HG02840 (cell line): ENCODE data around the gene RASGRF2.

ENCODE experiments used
- ATAC-seq: cut with Tn5 transposase; IDR thresholded peaks from one replicate; pipeline ENCODE4 v1.9.1; 2021; ENCODE audit warnings: mild to moderate bottlenecking, moderate library complexity, moderate number of reproducible peaks; ENCODE audit not compliant: unreplicated experiment, low FRiP score

The RASGRF2 gene

GRCh38 chr5:80959768-80960442 is at the start of gene RASGRF2:
Gene RASGRF2 (plus strand): TSS chr5:80960363. CDS start chr5:80960739, 376 bp downstream.
- ATAC-seq: no peak

DNA sequence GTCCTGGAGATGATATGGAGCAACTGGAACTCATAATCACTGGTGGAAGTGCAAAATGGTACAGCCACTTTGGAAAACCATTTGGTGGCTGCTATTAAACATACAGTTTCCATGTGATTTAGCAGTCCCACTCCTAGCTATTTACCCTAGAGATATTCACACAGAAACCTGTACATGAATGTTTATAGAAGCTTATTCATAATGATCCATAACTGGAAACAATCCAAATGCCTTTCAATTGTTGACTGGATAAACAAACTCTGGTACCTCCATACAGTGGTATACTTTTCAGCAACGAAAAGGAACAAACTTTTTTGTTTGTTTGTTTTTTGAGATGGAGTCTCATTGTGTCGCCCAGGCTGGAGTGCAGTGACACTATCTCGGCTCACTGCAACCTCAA is 47.7 kb upstream of the RASGRF2 start:
- ATAC-seq: no peak

- ATAC-seq: no peak
These were observed 44.4 kb upstream of the RASGRF2 start for GRCh38 chr5:80915716-80916115.

GRCh38 chr5:80916676-80917075 is 43.5 kb upstream of the RASGRF2 start:
- no peak for ATAC-seq

DNA sequence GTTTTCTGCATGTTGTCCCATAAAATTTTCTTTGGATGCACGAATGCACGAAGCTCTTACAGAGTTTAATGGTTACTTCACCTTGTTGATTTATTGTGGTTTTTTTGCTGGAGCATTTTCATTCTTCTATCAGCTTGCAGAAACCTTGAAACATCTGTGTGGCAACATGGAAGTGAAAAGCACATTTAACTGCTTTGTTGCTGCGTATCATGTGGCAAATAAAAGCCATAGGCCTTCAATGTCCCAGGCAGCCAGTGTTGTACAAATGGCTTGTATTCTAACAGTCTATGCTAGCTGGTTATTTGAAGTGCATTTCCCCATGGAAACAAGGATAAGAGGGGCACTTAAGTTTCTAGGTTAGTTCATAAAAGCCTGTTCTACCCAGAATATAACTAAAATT is 42.5 kb upstream of the RASGRF2 start:
- no peak for ATAC-seq

- no peak for ATAC-seq
These were observed 40.4 kb upstream of the RASGRF2 start for GRCh38 chr5:80919678-80920196.

- no peak for ATAC-seq
These were observed 39.8 kb upstream of the RASGRF2 start for GRCh38 chr5:80920333-80920732.

DNA sequence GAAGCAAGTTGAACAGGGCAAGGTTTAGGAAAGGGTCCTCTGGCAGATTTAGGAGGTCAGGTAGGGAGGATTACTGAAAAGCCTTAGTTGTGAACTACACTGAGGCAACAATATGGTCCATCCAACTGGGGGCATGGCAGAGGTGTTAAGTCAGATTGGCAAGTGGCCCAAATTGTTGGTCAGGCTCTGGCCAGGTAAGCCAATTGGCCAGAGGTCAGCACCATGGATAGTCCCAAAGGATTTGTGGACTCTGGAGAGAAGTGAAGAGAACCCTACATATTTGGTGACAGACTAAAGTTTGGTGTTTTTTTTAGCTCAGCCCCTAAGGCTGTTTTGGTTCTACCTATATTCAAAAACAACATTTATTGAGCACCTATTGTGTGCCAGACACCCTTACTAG is 39.1 kb upstream of the RASGRF2 start:
- no peak for ATAC-seq

GRCh38 chr5:80925931-80926330 is 34.2 kb upstream of the RASGRF2 start:
- no peak for ATAC-seq

GRCh38 chr5:80926536-80926935 is 33.6 kb upstream of the RASGRF2 start:
- ATAC-seq: no peak

GRCh38 chr5:80926979-80927656 is 33.0 kb upstream of the RASGRF2 start:
- ATAC-seq: no peak

- ATAC-seq: no peak
These were observed 32.1 kb upstream of the RASGRF2 start for GRCh38 chr5:80928073-80928472.

DNA sequence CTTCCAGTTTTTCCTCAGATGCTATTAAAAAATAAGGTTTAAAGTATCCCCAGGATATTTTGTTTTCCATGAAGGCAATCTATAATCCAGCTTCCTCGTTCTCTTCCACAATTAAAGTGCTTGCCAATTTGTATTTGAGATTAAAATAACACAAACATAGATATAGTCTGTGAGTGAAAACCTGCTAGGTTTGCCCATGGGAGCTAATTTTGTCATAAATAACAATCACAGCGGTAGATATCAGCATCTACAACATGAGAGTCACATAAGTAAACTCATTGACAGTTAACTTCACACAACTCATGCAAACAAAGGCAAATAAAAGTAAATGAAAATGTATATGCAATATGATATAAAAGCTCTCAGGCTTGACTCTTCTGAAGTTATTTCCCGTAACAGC is 29.2 kb upstream of the RASGRF2 start:
- ATAC-seq: no peak

DNA sequence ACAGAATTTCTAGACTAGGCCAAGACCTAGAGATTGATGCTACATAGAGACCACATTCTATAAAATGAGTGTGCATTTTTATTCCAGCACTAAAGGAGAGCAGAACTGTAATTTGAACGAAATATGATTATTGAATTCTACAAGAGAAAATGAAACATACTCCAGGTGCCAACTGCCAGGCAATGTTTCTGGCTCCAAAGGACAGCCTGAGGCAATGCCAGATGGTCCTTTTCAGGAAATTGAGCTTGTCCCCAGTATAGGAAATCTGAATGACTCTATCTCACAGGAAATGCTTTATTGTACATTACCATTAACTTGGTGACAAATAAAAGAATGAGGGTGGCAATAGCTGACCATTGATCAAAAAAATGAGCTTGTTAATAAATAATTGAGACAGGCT is 28.8 kb upstream of the RASGRF2 start:
- ATAC-seq: no peak

DNA sequence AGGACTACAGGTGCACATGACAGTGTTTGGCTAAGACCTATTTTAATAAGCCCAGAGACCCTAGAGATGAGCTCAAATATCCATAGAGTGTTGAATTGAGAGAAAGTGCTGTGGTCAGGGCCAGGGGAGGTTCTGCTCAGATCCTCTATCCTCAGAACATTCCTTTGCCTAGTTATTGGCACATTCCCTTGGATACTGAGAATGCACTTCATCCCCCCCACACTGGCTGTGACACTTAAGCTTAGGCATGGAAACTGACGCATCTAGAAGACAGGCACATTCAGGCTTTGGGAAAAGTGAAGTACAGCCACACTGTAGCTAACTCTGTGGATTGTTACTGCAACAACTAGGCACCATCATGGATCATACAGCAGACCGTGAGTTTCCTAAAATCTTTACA is 27.1 kb upstream of the RASGRF2 start:
- no peak for ATAC-seq

- ATAC-seq: no peak
These were observed 25.4 kb upstream of the RASGRF2 start for GRCh38 chr5:80934751-80935150.

- ATAC-seq: no peak
These were observed 24.3 kb upstream of the RASGRF2 start for GRCh38 chr5:80935811-80936385.

- no peak for ATAC-seq
These were observed 23.3 kb upstream of the RASGRF2 start for GRCh38 chr5:80936881-80937280.

DNA sequence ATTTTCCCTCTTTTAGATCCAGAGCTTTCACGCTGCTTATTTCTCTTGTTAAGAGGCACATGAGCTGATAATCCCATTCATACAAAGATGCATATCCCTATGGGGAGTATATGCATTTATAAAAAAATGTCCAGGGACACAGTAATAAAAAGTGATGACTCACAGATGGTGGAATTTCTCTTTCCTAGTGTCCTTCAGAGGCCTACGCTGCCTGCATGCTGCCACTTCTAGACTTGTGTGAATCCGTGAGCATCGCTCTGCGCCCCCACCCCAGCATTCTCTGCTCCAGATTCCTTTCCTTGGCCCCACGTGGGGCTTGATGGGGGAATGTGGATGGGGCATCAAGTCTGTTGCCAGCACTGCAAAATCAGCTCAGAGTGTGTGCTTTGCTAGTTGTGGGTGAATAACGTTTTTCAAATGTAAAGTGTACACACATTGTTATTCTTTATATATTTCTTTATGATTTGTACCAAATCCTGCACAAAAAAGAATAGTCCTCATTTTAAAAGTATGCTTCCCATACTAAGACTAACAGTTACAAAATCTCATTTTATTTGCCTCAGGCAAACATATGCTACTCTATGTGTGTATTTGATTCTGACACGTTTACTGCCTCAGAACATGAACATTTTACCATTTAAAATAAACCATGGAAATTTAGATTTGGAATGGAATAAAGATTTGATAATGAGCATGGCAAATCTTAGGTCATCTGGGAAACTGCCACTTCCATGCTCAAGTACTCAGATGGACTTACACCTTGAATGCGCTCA is 22.4 kb upstream of the RASGRF2 start:
- no peak for ATAC-seq

- no peak for ATAC-seq
These were observed 18.7 kb upstream of the RASGRF2 start for GRCh38 chr5:80941496-80941895.

DNA sequence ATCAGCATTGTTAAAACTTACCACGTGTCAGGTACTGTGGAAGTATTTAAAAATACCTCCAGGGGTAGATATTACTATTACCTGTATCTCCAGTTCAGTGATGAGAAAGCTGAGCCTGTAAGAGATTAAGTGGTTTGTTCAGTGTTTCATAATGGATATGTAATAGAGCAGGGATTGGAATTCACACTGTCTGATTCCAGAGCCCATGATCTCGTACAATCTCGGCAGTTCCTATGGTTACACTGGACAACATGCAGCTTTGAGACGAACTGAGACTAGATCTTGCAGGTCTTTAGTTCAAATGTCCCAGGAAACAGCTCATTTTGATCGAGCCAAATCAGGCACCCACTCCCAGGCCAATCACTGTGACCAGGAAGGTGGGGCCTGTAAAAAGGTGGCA is 8.8 kb upstream of the RASGRF2 start:
- no peak for ATAC-seq
